Measurements from ENCODE around the gene RASSF7. TPM values are rescaled to one million over a fixed set of nuclear protein-coding genes. Genes with fewer than 3 reads are reported as not detected.
A peak's percentile ranks its signal among the peaks of the same experiment; 100 is the strongest.

Gene RASSF7
- total RNA-seq, 1 donor from 2014 or later, result 2.6 TPM

Small RNAs within 50 kb of the gene (microRNA-seq; reads per million reads assigned to microRNA genes)
- gene MIR210, result 312 reads per million, percentile 72 among the genes with 10 or more reads in this experiment

Other genes starting within 250 kb of the RASSF7 start
- 123 TPM for gene IFITM1, start 246.9 kb upstream of the RASSF7 start, total RNA-seq
- gene IFITM3, start 240.1 kb upstream of the RASSF7 start, total RNA-seq, result 260 TPM
- gene B4GALNT4, start 191.5 kb upstream of the RASSF7 start, total RNA-seq, result 0.24 TPM
- 0.83 TPM for gene PKP3, start 166.8 kb upstream of the RASSF7 start, total RNA-seq
- 33.3 TPM for gene SIGIRR, start 146.0 kb upstream of the RASSF7 start, total RNA-seq
- gene ANO9, start 119.0 kb upstream of the RASSF7 start, total RNA-seq, result 0.38 TPM
- 24.9 TPM for gene PTDSS2, start 110.7 kb upstream of the RASSF7 start, total RNA-seq
- 158 TPM for gene RNH1, start 53.7 kb upstream of the RASSF7 start, total RNA-seq
- gene HRAS, start 25.4 kb upstream of the RASSF7 start, total RNA-seq, result 75.9 TPM
- 0.38 TPM for gene LRRC56, start 23.4 kb upstream of the RASSF7 start, total RNA-seq
- gene LMNTD2, start 232 bp upstream of the RASSF7 start, total RNA-seq, result 0.40 TPM
- gene PHRF1, start 15.5 kb downstream of the RASSF7 start, total RNA-seq, result 20.9 TPM
- gene IRF7, start 55.0 kb downstream of the RASSF7 start, total RNA-seq, result 9.7 TPM
- not detected for gene CDHR5, start 64.0 kb downstream of the RASSF7 start, total RNA-seq
- gene SCT, start 66.2 kb downstream of the RASSF7 start, total RNA-seq, result not detected
- gene DRD4, start 76.3 kb downstream of the RASSF7 start, total RNA-seq, result 0.81 TPM
- gene DEAF1, start 134.3 kb downstream of the RASSF7 start, total RNA-seq, result 21.3 TPM
- gene TMEM80, start 134.8 kb downstream of the RASSF7 start, total RNA-seq, result 15.5 TPM
- gene EPS8L2, start 145.3 kb downstream of the RASSF7 start, total RNA-seq, result 2.3 TPM
- 92.4 TPM for gene TALDO1, start 186.5 kb downstream of the RASSF7 start, total RNA-seq
- 38.7 TPM for gene GATD1, start 216.5 kb downstream of the RASSF7 start, total RNA-seq
- 0.65 TPM for gene CEND1, start 229.1 kb downstream of the RASSF7 start, total RNA-seq
- 4.7 TPM for gene SLC25A22, start 237.3 kb downstream of the RASSF7 start, total RNA-seq
- 12.1 TPM for gene PIDD1, start 244.3 kb downstream of the RASSF7 start, total RNA-seq
- 781 TPM for gene RPLP2, start 249.0 kb downstream of the RASSF7 start, total RNA-seq

Measured in cardiac septum (tissue), 1 donor.